ENCODE results near the gene PLEKHM3. TPM values are rescaled to one million over a fixed set of nuclear protein-coding genes. Genes with fewer than 3 reads are reported as not detected.

Gene PLEKHM3
- total RNA-seq, 1 donor from 2014 or later: 6.4 TPM

- Mint-ChIP-seq H3K27ac (no peak overlapping the region), H3K36me3 (ENCODE audit: low read depth) (peaks cover 2% of the 10 kb centered on the region), H3K27me3 (ENCODE audit: insufficient read depth) (no peaks in the 10 kb centered on the region), H3K4me1 (ENCODE audit: low read depth) (peaks cover 4% of the 10 kb centered on the region), H3K4me3 (no peak overlapping the region), H3K9me3 (no peaks in the 10 kb centered on the region)
- DNase-seq (ENCODE audit: low spot score): no peak
- intact Hi-C loops (cut with micrococcal nuclease): loop anchor here (5.0 kb wide), 1 partner anchor 203 kb away; the partner anchor contains the start of gene FZD5
These were observed 55.0 kb downstream of the PLEKHM3 start for GRCh38 chr2:207970147-207970825.

GRCh38 chr2:207969249-207969648 is 56.1 kb downstream of the PLEKHM3 start:
- no peaks in the 10 kb centered on the region for H3K9me3 Mint-ChIP-seq
- DNase-seq (ENCODE audit: low spot score): no peak
- H3K4me3 Mint-ChIP-seq: no peak overlapping the region
- peaks cover 2% of the 10 kb centered on the region for H3K36me3 Mint-ChIP-seq (ENCODE audit: low read depth)
- intact Hi-C loops (cut with micrococcal nuclease): no loop called here
- peaks cover 4% of the 10 kb centered on the region for H3K4me1 Mint-ChIP-seq (ENCODE audit: low read depth)
- no peak overlapping the region for H3K27ac Mint-ChIP-seq
- H3K27me3 Mint-ChIP-seq (ENCODE audit: insufficient read depth): no peaks in the 10 kb centered on the region

- DNase-seq (ENCODE audit: low spot score): no peak
- peaks cover 4% of the 10 kb centered on the region for H3K4me1 Mint-ChIP-seq (ENCODE audit: low read depth)
- H3K4me3 Mint-ChIP-seq: no peak overlapping the region
- intact Hi-C loops (cut with micrococcal nuclease): no loop called here
- no peaks in the 10 kb centered on the region for H3K27me3 Mint-ChIP-seq (ENCODE audit: insufficient read depth)
- no peak overlapping the region for H3K27ac Mint-ChIP-seq
- peaks cover 4% of the 10 kb centered on the region for H3K36me3 Mint-ChIP-seq (ENCODE audit: low read depth)
- H3K9me3 Mint-ChIP-seq: peaks cover 12% of the 10 kb centered on the region
These were observed 58.2 kb downstream of the PLEKHM3 start for GRCh38 chr2:207967121-207967520.

- Mint-ChIP-seq H3K9me3 (peaks cover 12% of the 10 kb centered on the region), H3K27me3 (ENCODE audit: insufficient read depth) (no peaks in the 10 kb centered on the region), H3K36me3 (ENCODE audit: low read depth) (peaks cover 2% of the 10 kb centered on the region), H3K4me3 (no peak overlapping the region), H3K4me1 (ENCODE audit: low read depth) (no peaks in the 10 kb centered on the region), H3K27ac (no peak overlapping the region)
- intact Hi-C loops (cut with micrococcal nuclease): no loop called here
- no peak for DNase-seq (ENCODE audit: low spot score)
These were observed 64.4 kb downstream of the PLEKHM3 start for GRCh38 chr2:207960911-207961310.

GRCh38 chr2:207960090-207960489 is 65.2 kb downstream of the PLEKHM3 start:
- no peaks in the 10 kb centered on the region for H3K27me3 Mint-ChIP-seq (ENCODE audit: insufficient read depth)
- H3K9me3 Mint-ChIP-seq: peaks cover 12% of the 10 kb centered on the region
- intact Hi-C loops (cut with micrococcal nuclease): no loop called here
- DNase-seq (ENCODE audit: low spot score): no peak
- H3K4me1 Mint-ChIP-seq (ENCODE audit: low read depth): no peaks in the 10 kb centered on the region
- H3K27ac Mint-ChIP-seq: no peak overlapping the region
- H3K36me3 Mint-ChIP-seq (ENCODE audit: low read depth): peaks cover 2% of the 10 kb centered on the region
- H3K4me3 Mint-ChIP-seq: no peak overlapping the region

- H3K4me3 Mint-ChIP-seq: no peak overlapping the region
- H3K9me3 Mint-ChIP-seq: no peaks in the 10 kb centered on the region
- DNase-seq (ENCODE audit: low spot score): no peak
- H3K27ac Mint-ChIP-seq: no peak overlapping the region
- peaks cover 1% of the 10 kb centered on the region for H3K27me3 Mint-ChIP-seq (ENCODE audit: insufficient read depth)
- H3K36me3 Mint-ChIP-seq (ENCODE audit: low read depth): no peaks in the 10 kb centered on the region
- H3K4me1 Mint-ChIP-seq (ENCODE audit: low read depth): no peaks in the 10 kb centered on the region
- intact Hi-C loops (cut with micrococcal nuclease): no loop called here
These were observed 68.6 kb downstream of the PLEKHM3 start for GRCh38 chr2:207956771-207957170.

- H3K4me1 Mint-ChIP-seq (ENCODE audit: low read depth): no peaks in the 10 kb centered on the region
- H3K4me3 Mint-ChIP-seq: no peak overlapping the region
- H3K9me3 Mint-ChIP-seq: no peaks in the 10 kb centered on the region
- peaks cover 1% of the 10 kb centered on the region for H3K27me3 Mint-ChIP-seq (ENCODE audit: insufficient read depth)
- no peak for DNase-seq (ENCODE audit: low spot score)
- no peaks in the 10 kb centered on the region for H3K36me3 Mint-ChIP-seq (ENCODE audit: low read depth)
- intact Hi-C loops (cut with micrococcal nuclease): no loop called here
- no peak overlapping the region for H3K27ac Mint-ChIP-seq
These were observed 69.9 kb downstream of the PLEKHM3 start for GRCh38 chr2:207955456-207955855.

- H3K27ac Mint-ChIP-seq: no peak overlapping the region
- DNase-seq (ENCODE audit: low spot score): no peak
- peaks cover 1% of the 10 kb centered on the region for H3K27me3 Mint-ChIP-seq (ENCODE audit: insufficient read depth)
- H3K4me3 Mint-ChIP-seq: no peak overlapping the region
- no peaks in the 10 kb centered on the region for H3K36me3 Mint-ChIP-seq (ENCODE audit: low read depth)
- intact Hi-C loops (cut with micrococcal nuclease): no loop called here
- no peaks in the 10 kb centered on the region for H3K9me3 Mint-ChIP-seq
- H3K4me1 Mint-ChIP-seq (ENCODE audit: low read depth): no peaks in the 10 kb centered on the region
These were observed 72.0 kb downstream of the PLEKHM3 start for GRCh38 chr2:207953354-207953753.

GRCh38 chr2:207952564-207953345 is 72.6 kb downstream of the PLEKHM3 start:
- Mint-ChIP-seq H3K4me1 (ENCODE audit: low read depth) (no peaks in the 10 kb centered on the region), H3K36me3 (ENCODE audit: low read depth) (no peaks in the 10 kb centered on the region), H3K9me3 (no peaks in the 10 kb centered on the region), H3K27me3 (ENCODE audit: insufficient read depth) (peaks cover 1% of the 10 kb centered on the region), H3K27ac (no peak overlapping the region), H3K4me3 (no peak overlapping the region)
- no peak for DNase-seq (ENCODE audit: low spot score)
- intact Hi-C loops (cut with micrococcal nuclease): no loop called here

GRCh38 chr2:207951734-207952470 is 73.4 kb downstream of the PLEKHM3 start:
- Mint-ChIP-seq H3K36me3 (ENCODE audit: low read depth) (no peaks in the 10 kb centered on the region), H3K9me3 (no peaks in the 10 kb centered on the region), H3K4me1 (ENCODE audit: low read depth) (no peaks in the 10 kb centered on the region), H3K27me3 (ENCODE audit: insufficient read depth) (peaks cover 1% of the 10 kb centered on the region), H3K4me3 (no peak overlapping the region), H3K27ac (no peak overlapping the region)
- intact Hi-C loops (cut with micrococcal nuclease): no loop called here
- no peak for DNase-seq (ENCODE audit: low spot score)

GRCh38 chr2:207950761-207951114 is 74.6 kb downstream of the PLEKHM3 start:
- H3K4me3 Mint-ChIP-seq: no peak overlapping the region
- H3K27me3 Mint-ChIP-seq (ENCODE audit: insufficient read depth): peaks cover 1% of the 10 kb centered on the region
- no peaks in the 10 kb centered on the region for H3K4me1 Mint-ChIP-seq (ENCODE audit: low read depth)
- H3K36me3 Mint-ChIP-seq (ENCODE audit: low read depth): no peaks in the 10 kb centered on the region
- intact Hi-C loops (cut with micrococcal nuclease): no loop called here
- no peaks in the 10 kb centered on the region for H3K9me3 Mint-ChIP-seq
- no peak for DNase-seq (ENCODE audit: low spot score)
- H3K27ac Mint-ChIP-seq: no peak overlapping the region

- no peaks in the 10 kb centered on the region for H3K4me1 Mint-ChIP-seq (ENCODE audit: low read depth)
- no peak overlapping the region for H3K4me3 Mint-ChIP-seq
- no peaks in the 10 kb centered on the region for H3K9me3 Mint-ChIP-seq
- intact Hi-C loops (cut with micrococcal nuclease): no loop called here
- DNase-seq (ENCODE audit: low spot score): no peak
- no peaks in the 10 kb centered on the region for H3K36me3 Mint-ChIP-seq (ENCODE audit: low read depth)
- no peak overlapping the region for H3K27ac Mint-ChIP-seq
- peaks cover 1% of the 10 kb centered on the region for H3K27me3 Mint-ChIP-seq (ENCODE audit: insufficient read depth)
These were observed 75.1 kb downstream of the PLEKHM3 start for GRCh38 chr2:207950063-207950760.
